Fibroblast of skin of left biceps (primary cell): ENCODE data around the gene ZNF2.

Source experiments
- DNase-seq, 2 experiments: peaks; one replicate each; pipeline ENCODE4 v3.0.0-alpha.2; 2013; ENCODE audit warnings: low read depth in 2 of 2

The ZNF2 gene

DNA sequence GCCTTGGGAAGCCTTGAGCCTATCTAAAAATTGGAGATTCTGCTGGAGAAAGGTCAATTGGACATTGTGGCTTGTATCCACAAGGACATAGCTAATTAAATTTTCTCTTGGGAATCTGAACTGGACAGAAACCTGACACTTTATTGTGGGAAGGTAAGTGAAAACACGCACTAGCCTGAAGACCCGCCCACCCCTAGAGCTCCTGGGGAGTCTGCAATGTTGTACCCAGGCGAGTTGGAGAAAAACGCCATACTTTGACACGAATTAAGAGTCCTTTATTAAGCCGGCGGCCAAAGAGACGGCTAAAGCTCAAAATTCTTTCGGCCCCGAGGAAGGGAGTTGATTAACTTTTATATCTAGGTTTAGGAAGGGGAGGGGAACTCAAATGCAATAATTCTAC lies 40.5 kb downstream of the ZNF2 start:
- DNase-seq, result no peak

DNA sequence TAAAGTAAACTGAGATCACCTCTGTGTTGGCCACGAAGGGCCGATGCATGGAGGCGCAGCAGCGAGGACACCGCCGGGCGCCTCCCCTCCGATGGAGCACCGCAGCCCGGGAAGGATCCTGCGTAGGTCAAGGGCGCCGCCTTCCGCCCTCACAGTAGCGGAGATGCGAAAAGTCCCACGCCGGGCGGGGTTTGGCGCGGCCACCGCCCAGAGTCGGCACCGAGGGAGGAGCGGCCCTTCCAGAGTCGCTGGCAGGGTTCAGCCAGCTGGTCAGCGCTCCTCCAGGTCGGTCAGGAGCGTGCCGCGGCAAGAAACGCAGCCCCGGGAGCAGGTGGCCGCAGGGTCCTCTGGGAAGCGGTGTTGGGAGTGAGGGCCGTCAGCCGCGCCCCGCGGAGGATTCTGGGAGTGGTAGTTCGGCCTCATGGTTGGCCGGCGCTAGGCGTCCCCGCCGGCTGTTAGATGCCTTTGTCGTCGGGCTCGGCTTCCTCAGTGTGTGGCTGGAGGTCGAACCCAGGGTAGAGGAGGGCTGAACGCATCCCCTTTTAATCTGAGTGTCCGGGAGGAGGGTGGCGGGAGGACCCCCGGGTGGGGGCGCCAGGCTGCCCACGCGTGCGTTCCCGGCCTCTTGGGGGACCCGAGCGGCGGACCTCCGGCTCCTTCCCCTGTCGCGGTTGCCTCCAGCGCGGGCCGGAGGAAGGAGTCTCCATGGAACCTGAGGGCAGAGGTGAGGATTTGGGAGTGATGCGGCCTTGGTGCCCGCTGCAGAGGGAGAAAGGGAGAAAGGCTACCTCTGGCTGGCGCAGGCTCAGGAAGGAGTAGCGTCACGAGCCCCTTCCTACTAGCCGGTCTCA lies 41.7 kb downstream of the ZNF2 start, which contains the start of gene ZNF892:
Gene ZNF892 (plus strand): TSS at position 411 of the 851 bp plus-strand sequence. CDS start 295 bp downstream, at position 706.
- peak; percentile 46 to 54 for DNase-seq

DNA sequence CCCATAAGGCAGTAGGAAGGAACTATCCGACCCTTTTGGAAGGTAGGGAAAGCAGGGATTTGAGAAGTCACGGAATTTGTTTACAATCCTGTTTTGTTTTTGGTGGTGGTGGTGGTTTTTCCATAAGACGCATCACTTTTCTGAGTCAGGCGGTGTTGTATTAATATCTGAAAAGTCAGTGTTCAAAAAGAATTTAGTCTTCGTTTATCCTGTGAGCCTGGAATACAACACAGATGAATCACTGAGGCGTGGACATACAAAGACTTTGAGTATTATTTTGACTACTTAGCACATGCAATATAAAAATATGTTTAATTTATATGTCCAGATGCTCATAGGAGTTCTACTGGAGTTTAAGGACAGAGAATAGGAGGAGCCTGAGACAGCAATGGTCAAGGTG lies 42.5 kb downstream of the ZNF2 start:
- DNase-seq, result no peak

GRCh38 chr2:95215018-95215612 lies 49.5 kb downstream of the ZNF2 start:
- no peak for DNase-seq

DNA sequence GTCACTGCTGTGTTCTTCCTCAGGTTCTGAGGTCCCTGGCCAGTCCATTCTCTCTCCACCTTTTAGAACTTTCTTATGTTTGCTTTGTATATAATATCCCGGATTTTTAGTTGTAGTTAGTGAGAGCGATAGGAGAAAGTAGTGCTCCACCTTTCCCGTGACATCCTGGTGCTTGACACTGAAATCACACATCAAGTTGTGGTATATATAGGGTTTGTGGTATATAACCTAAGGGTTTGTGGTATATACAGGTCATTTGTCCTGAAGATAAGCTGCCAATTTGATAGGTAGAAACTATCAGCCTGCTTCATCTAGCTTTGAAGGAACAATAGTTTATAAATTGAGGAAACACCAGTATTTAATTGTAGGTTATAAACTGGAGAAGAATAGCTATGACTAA lies 54.8 kb downstream of the ZNF2 start:
- DNase-seq, result no peak

DNA sequence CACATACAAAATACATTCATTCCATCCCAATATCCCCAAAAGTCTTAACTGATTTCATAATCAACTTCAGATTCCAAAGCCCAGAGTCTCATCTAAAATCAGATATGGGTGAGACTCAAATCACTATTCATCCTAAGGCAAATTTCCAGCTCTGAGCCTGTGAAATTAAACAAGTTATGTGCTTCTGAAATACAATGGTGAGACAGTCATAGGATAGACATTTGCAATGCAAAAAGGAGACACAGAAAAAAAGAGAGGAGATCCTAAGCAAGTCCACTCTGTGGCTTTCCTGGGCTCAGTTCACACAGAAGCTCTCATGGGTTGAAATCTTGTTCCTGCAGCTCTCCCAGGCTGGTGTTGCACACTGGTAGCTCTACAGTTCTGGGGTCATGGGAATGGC lies 60.0 kb downstream of the ZNF2 start:
- DNase-seq, result no peak

- peak; percentile 13 to 26 for DNase-seq
Measured at GRCh38 chr2:95231723-95232122, 66.1 kb downstream of the ZNF2 start.

DNA sequence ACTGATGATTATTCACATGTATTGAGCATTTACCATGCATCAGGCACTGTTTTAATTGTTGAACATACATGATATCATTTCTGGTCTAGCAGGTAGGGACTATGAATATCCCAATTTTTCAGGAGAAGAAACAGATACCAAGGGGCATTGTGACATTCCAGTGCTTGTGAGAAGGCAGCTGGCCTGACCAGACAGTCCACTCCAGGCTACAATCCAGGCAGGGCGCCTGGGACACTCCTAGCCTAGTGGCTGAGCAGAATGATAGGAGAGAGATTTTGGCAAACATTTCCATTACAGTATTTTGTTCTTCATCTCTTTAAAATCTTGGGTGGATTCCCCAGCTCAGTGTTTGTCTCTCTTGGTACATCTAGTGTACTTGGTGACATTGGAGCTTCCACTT lies 66.6 kb downstream of the ZNF2 start:
- DNase-seq, result no peak
